ENCODE results near the gene TNFSF10. TPM values are rescaled to one million over a fixed set of nuclear protein-coding genes. Genes with fewer than 3 reads are reported as not detected.
"Not testable (repeated sequence)": the region's sequence is repeated elsewhere in the genome, so short reads cannot be mapped to it uniquely, and the experiment has no call there.

TNFSF10 gene
- total RNA-seq, 1 donor from 2014 or later: 19.8 TPM

DNA sequence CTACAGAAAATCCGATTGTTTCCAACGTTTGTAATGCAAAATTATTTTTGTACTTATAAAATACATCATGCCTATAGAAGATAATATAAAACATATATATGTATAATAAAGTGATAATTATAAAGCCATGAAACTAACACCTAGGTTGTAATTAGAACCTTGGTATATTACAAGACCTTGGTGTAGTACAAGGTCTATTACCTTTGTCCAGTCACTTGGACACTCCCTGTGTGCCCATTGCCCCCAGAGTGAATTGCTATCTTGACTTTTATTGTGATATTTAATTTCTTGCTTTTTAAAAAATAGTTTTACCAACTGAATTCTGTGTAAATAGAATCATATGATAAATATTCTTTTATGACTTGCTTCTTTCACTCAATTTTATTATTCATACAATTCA lies 20.7 kb upstream of the TNFSF10 start:
- no peak for DNase-seq

DNA sequence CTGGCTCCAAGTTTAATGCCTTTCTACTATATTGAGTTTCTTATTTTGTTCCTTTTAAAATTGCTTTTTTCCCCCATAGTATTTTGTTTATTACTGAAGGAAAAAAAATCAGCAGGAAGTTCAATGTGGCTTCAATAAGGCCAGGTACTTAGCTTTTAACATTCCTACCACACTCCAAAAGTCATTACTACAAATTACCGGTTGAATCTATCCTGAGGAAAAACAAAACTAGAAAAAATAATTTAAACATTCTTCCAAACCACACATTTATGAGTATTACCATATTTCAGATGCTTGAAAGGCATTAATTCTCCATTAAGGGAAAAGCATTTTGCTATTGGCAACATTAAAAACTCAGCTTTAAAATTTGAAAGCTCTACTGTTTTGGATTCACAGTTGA lies 20.2 kb upstream of the TNFSF10 start:
- DNase-seq: no peak

- no peak for DNase-seq
Observed at GRCh38 chr3:172542999-172543398, 19.8 kb upstream of the TNFSF10 start.

DNA sequence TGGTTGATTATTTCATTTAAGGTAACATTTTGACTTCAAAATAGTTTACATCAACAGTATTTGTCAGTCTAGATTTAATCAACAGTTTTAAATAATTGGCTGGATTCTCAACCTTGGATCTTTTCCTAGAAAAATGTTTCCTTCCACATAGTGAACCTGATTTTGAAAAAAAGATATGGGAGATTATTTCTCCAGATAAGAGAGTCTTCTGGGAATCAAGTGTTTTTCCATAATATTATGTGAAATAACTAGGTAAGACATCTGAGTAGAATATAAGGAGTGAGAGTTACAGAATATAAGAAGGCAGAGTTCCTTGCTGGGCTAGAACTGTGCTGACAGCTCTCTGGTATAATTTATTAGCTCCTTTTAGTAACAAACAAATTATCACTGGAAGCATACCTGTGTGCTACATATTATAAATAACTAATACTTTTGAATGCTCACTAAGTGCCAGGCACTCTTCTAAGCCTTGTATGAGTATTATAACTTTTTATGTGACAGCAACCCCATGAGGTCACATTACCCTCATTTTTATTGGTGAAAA lies 18.8 kb upstream of the TNFSF10 start:
- no peak for DNase-seq

DNA sequence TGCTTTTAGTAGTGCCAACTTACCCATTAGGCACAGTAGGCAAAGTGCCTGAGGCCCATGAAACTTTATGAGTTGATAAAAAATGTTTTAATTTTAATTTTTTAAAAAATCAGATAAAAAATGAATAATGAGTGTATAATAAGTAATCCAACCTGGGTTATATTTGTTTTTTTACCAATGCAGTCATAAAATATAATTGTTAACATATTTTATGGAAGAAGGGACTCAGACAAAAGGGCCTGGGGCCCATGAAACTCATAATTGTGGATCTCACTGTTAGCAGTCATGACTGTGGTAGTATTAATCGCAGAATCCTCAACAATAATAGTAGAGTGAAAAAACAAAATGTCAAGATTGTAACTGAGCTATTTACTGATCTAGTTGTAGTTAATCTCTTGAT lies 16.8 kb upstream of the TNFSF10 start:
- DNase-seq: no peak

GRCh38 chr3:172539273-172539672 lies 16.0 kb upstream of the TNFSF10 start:
- DNase-seq: no peak

DNA sequence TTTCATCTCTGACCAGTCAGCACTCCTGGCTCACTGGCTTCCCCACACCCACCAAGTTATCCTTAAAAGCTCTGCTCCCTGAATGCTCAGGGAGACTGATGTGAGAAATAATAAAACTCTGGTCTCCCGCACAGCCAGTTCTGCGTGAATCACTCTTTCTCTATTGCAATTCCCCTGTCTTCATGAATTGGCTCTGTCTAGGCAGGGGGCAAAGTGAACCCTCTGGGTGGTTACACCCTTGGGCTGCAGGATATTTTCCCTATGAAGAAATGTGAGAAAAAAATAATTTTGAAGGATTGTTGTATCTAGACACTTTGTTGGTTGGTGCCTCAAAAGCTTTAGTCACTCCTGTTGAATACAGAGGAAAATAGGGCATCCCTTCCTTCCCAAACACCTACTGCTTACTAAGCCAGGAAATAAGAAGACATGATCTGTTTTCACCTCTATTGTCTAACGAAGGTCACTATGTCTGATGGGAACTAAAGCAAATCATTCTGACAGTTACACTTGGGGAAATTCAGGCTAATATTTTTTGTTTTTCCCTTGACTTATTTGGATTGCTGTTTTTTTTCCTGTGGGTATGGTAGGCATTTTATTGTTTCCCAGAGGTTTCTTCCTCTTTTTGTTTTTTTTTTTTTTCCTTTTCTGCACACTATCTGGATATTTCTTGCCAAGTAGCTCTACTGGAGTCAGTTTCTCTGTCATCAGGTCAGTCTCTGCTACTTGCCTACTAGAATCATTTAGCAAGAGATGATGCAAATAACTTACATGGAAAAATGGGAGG lies 15.3 kb upstream of the TNFSF10 start:
- DNase-seq: no peak

DNA sequence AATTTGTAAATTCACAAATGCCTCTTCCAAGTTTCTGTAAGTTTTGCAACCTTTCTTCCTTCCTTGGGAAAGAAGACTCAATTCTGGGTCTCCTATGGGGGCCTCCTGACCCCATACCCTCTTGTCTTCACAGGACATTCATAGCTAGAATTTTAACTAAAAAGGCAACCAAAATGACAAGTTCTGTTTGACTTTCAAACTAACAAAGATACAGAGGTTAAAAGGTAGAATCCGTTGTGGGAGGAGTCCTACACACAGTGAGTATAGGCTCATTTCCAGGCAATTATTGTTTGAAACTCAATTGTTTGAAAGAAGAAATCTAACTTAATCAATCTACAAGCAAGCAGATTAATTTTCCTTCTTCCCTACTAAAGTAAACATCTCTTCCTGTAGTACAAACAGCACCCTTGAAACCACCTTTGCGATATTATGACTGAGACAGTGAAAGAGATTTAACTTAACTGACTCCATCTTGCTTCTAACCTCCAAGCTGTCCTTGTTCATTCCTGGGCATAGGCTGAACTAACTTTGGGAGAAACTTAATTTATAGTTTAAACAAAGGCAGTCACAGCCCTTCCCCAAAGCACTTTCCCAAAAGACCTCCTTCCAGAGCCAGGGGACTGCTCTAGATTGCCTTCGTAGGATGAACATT lies 14.4 kb upstream of the TNFSF10 start:
- no peak for DNase-seq

DNA sequence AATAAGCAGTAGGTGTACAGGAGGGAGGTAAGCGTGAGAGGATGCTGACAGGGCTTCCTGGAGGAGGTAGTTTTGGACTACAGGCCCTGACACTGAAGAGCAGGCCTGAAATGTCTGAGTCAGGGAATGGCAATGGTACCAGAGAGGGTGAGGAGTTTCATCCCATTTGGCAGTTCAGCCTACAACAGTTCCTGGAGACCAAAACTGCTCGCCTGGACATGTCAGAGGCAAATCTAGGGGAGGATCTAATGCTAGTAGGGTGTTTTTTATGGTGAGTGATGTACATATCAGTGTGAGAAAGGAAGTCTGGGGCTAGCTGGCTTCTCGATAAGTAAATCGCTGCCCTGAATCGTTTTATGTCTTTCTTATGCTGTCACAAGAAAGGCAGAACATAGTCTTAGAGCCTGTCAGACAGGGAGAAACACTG lies 13.8 kb upstream of the TNFSF10 start:
- no peak for DNase-seq

GRCh38 chr3:172536505-172536904 lies 13.3 kb upstream of the TNFSF10 start:
- DNase-seq: no peak

DNA sequence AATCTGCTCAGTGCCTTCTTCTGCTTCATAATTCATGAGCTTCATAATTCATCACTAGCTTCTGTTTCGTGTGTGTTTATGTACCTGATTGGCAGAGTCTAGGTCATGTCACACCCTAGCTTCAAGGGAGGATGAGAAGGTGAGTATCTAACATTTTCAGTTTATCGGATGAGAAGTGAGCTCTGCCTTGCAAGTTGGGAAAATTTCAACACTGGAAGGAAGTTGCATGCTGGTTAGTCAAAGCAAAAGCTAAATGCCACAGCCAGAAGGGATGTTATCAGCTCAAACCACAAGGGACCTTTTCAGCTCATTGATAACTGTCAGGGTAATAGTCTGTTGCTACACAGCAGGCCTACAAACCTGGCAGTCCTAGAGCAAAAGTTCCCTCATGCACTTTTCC lies 7.3 kb upstream of the TNFSF10 start:
- DNase-seq: no peak

GRCh38 chr3:172530101-172530561 lies 6.9 kb upstream of the TNFSF10 start:
- no peak for DNase-seq

- no peak for DNase-seq
Observed at GRCh38 chr3:172528677-172529076, 5.4 kb upstream of the TNFSF10 start.

GRCh38 chr3:172527306-172527705 lies 4.1 kb upstream of the TNFSF10 start:
- no peak for DNase-seq

GRCh38 chr3:172525116-172525613 lies 1.9 kb upstream of the TNFSF10 start:
- DNase-seq: no peak

- DNase-seq: no peak
Observed at GRCh38 chr3:172524611-172525010, 1.4 kb upstream of the TNFSF10 start.

DNA sequence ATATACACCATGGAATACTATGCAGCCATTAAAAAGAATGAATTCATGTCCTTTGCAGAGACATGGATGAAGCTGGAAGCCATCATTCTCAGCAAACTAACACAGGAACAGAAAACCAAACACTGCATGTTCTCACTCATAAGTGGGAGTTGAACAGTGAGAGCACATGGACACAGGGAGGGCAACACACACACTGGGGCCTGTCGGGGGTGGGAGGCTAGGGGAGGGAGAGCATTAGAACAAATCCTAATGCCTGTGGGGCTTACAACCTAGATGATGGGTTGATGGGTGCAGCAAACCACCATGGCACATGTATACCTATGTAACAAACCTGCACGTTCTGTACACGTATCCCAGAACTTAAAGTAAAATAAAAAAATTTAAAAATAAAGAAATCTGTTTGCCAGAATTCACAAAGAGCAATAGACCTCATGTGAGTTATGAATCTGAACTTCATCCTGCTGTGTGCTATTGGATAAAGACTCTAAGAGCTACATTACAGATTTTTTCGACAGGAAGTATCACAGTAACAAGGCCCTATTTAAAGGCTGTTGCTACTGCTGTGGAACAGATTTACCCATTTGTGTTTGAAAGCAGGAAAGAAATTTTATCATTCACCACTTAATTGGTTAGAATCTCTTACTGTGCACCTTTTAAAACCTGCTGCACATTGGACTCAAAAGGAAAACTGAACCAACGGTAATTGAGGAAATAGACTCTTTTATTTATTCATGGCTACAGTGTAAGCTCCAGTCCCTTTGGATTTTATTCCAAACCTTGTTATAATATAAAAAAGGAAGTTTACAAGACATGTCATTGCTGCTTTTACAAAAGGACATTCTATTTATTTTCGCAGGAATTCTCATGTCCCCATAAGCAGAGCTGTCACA lies 1.1 kb downstream of the TNFSF10 start:
- DNase-seq: not testable (repeated sequence)

DNA sequence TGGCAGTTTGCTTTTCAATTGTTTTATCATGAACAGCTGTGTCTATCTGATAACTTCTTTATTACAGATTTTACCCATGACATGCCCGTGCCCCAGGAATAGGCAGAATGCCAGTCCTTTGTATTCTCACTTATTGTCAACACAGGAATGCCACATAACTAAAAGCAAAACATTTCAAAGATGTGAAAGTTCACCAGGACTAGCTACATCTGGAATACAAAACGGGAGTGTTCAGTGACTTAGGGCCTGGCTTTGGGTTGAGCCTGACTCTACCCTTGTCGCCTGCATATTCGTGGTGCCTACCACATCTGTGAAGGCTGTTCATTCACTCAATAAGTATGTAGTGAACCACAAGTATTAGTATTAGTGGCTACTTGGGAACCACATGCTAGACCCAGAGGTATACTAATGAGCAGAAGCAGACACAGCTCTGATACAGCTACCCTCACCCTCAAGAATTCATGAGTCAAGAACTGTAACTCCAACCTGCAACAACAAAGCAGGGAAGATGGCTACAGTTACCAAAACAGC lies 2.9 kb downstream of the TNFSF10 start:
- no peak for DNase-seq

- DNase-seq: no peak
Observed at GRCh38 chr3:172519740-172520139, 3.5 kb downstream of the TNFSF10 start.

GRCh38 chr3:172518929-172519640 lies 4.1 kb downstream of the TNFSF10 start:
- no peak for DNase-seq

GRCh38 chr3:172517859-172518466 lies 5.3 kb downstream of the TNFSF10 start:
- DNase-seq: no peak
